ENCODE data around the gene B3GALT4.

DNA sequence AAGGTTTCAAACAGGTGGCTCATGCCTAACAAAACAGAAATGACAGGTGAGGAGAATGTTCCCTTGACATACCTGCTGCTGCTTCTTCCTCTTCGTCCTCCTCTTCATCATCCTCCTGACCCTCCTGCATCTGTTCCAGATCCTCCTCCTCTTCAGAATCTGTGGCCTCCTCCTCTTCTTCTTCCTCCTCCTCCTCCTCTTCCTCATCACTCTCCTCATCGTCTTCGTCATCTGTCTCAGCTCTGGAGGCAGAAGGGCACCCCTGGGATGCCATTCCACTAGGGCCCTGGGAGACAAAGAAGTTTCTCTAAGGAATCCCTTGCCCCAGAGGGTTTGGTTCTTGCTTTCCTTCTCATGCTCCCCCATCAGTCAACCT is 43.0 kb downstream of the B3GALT4 start:
- TF ChIP-seq, protein P1, sequence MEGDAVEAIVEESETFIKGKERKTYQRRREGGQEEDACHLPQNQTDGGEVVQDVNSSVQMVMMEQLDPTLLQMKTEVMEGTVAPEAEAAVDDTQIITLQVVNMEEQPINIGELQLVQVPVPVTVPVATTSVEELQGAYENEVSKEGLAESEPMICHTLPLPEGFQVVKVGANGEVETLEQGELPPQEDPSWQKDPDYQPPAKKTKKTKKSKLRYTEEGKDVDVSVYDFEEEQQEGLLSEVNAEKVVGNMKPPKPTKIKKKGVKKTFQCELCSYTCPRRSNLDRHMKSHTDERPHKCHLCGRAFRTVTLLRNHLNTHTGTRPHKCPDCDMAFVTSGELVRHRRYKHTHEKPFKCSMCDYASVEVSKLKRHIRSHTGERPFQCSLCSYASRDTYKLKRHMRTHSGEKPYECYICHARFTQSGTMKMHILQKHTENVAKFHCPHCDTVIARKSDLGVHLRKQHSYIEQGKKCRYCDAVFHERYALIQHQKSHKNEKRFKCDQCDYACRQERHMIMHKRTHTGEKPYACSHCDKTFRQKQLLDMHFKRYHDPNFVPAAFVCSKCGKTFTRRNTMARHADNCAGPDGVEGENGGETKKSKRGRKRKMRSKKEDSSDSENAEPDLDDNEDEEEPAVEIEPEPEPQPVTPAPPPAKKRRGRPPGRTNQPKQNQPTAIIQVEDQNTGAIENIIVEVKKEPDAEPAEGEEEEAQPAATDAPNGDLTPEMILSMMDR (conservative IDR thresholded peaks at IDR 0.05 in 1 of 2, IDR thresholded peaks at IDR 0.05 in 1 of 2; ENCODE audit: low read depth in 1 of 2, low read length in 2 of 2) = no peak
- no peak for TF ChIP-seq EZH2 (IDR thresholded peaks at IDR 0.05; ENCODE audit: low read length, missing control alignments)

All from fibroblast of lung (primary cell).